ENCODE data around the gene SPRYD4.
"Not testable (repeated sequence)": the region's sequence is repeated elsewhere in the genome, so short reads cannot be mapped to it uniquely, and the experiment has no call there.

Gene SPRYD4

GRCh38 chr12:56468216-56469006 lies at the start of gene SPRYD4:
Gene SPRYD4 (plus strand): TSS chr12:56468578. CDS start chr12:56468592, 14 bp downstream.
- DNase-seq: peak; percentile 91

GRCh38 chr12:56420411-56420810 lies 48.0 kb upstream of the SPRYD4 start:
- no peak for DNase-seq

- no peak for DNase-seq
These were observed 43.2 kb upstream of the SPRYD4 start for GRCh38 chr12:56425193-56425592.

GRCh38 chr12:56425940-56426438 lies 42.4 kb upstream of the SPRYD4 start:
- DNase-seq: no peak

- DNase-seq: no peak
These were observed 37.1 kb upstream of the SPRYD4 start for GRCh38 chr12:56431288-56431687.

- DNase-seq: no peak
These were observed 36.5 kb upstream of the SPRYD4 start for GRCh38 chr12:56431850-56432249.

GRCh38 chr12:56434828-56435227 lies 33.5 kb upstream of the SPRYD4 start:
- DNase-seq: no peak

GRCh38 chr12:56437430-56438176 lies 30.8 kb upstream of the SPRYD4 start:
- no peak for DNase-seq

GRCh38 chr12:56443208-56443607 lies 25.2 kb upstream of the SPRYD4 start:
- DNase-seq: not testable (repeated sequence)

- DNase-seq: peak; percentile 78
These were observed 19.3 kb upstream of the SPRYD4 start, which contains the start of gene TIMELESS for GRCh38 chr12:56448860-56449621. Gene TIMELESS (minus strand): TSS chr12:56449426. CDS start chr12:56434170, 15,256 bp downstream.

- DNase-seq: no peak
These were observed 18.8 kb upstream of the SPRYD4 start for GRCh38 chr12:56449622-56449984.

GRCh38 chr12:56450241-56450640 lies 18.1 kb upstream of the SPRYD4 start:
- no peak for DNase-seq

- DNase-seq: no peak
These were observed 17.2 kb upstream of the SPRYD4 start for GRCh38 chr12:56451147-56451546.

- DNase-seq: no peak
These were observed 13.8 kb upstream of the SPRYD4 start, which contains the start of gene MIP for GRCh38 chr12:56454557-56454956. Gene MIP (minus strand): TSS chr12:56454657. CDS start chr12:56454613, 44 bp downstream.

- DNase-seq: no peak
These were observed 10.6 kb upstream of the SPRYD4 start for GRCh38 chr12:56457817-56458216.

GRCh38 chr12:56461235-56462159 lies 6.9 kb upstream of the SPRYD4 start:
- no peak for DNase-seq

GRCh38 chr12:56462565-56462964 lies 5.8 kb upstream of the SPRYD4 start:
- DNase-seq: no peak

GRCh38 chr12:56469007-56469930 lies 891 bp downstream of the SPRYD4 start:
- DNase-seq: no peak

GRCh38 chr12:56474389-56474788 lies 6.0 kb downstream of the SPRYD4 start:
- no peak for DNase-seq

GRCh38 chr12:56476143-56476542 lies 7.8 kb downstream of the SPRYD4 start:
- DNase-seq: no peak

GRCh38 chr12:56476972-56477432 lies 8.6 kb downstream of the SPRYD4 start:
- DNase-seq: no peak
